KOPT-K1 (cell line): Measurements from ENCODE around the gene INO80B.
A peak's percentile ranks its signal among the peaks of the same experiment; 100 is the strongest.
"Not testable (repeated sequence)": the region's sequence is repeated elsewhere in the genome, so short reads cannot be mapped to it uniquely, and the experiment has no call there.

Experiments
- H3K27ac ChIP-seq: fragments of 200-600 bp; sonication (generic); 2 replicates; pipeline ENCODE4 v1.5.1; 2016; ENCODE audit warnings: antibody characterized with exemption, mild to moderate bottlenecking, low read depth, low read length; ENCODE audit not compliant: poor library complexity, severe bottlenecking
- H3K36me3 ChIP-seq: fragments of 200-600 bp; sonication (generic); 2 replicates; pipeline ENCODE4 v1.5.1; 2017; ENCODE audit warnings: antibody characterized with exemption, mild to moderate bottlenecking, low read length, moderate library complexity; ENCODE audit not compliant: insufficient read depth
- H3K9me3 ChIP-seq: fragments of 200-600 bp; sonication (generic); 2 replicates; pipeline ENCODE4 v1.5.1; 2017; ENCODE audit warnings: antibody characterized with exemption, low read length, mild to moderate bottlenecking; ENCODE audit not compliant: insufficient read depth, poor library complexity, severe bottlenecking

Gene INO80B

DNA sequence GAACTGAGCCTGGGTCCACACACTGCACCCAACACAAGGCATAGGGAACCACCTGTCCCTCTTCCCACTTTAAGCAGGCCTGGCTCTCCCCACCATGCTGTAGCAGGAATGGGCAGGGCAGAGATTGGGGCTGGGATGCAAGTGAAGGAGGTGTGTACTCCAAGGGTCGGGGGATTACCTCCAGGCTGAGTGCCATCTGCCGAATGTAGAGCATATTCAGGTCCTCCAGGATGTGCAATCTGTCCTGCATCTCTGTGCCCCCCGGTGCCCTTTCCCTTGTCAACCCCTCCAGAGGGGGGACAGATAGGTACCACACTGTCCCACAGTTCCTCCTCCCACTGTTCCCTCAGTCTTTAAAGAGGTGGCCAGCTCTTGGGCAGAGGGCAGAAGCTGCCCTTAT lies 15.5 kb upstream of the INO80B start:
- Histone ChIP-seq H3K27ac (no peak overlapping the region), H3K9me3 (no peaks in the 10 kb centered on the region), H3K36me3 (no peaks in the 10 kb centered on the region)

DNA sequence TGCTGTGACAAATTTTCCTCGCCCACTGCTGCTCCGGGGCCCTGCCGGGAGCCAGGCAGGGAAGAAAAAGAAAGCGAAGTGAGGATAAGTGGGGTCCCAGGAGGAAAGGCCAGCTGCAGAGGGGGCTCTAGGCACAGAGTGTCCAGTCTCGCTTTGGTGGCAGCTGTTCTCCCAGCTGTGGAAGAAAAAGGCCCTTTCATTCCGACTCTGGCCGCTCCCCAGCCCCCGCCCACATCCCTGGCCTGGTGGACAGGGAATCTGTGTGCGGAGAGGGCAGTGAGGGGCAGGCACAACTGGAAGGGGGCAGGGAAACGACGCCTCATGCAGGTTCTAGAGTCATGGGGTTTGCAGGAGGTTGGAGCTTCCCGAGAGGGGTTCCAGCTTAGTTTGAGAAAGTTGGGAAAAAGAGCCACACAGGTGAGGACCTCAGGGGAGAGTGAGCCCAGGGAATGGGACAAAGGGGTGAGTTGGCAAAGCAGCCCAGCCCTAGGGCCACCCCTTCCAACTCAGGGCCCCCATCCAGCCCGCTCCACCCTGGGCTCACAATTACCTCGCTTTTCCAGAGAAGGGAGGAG lies 15.0 kb upstream of the INO80B start:
- no peaks in the 10 kb centered on the region for H3K36me3 ChIP-seq
- no peak overlapping the region for H3K27ac ChIP-seq
- H3K9me3 ChIP-seq, result no peaks in the 10 kb centered on the region

DNA sequence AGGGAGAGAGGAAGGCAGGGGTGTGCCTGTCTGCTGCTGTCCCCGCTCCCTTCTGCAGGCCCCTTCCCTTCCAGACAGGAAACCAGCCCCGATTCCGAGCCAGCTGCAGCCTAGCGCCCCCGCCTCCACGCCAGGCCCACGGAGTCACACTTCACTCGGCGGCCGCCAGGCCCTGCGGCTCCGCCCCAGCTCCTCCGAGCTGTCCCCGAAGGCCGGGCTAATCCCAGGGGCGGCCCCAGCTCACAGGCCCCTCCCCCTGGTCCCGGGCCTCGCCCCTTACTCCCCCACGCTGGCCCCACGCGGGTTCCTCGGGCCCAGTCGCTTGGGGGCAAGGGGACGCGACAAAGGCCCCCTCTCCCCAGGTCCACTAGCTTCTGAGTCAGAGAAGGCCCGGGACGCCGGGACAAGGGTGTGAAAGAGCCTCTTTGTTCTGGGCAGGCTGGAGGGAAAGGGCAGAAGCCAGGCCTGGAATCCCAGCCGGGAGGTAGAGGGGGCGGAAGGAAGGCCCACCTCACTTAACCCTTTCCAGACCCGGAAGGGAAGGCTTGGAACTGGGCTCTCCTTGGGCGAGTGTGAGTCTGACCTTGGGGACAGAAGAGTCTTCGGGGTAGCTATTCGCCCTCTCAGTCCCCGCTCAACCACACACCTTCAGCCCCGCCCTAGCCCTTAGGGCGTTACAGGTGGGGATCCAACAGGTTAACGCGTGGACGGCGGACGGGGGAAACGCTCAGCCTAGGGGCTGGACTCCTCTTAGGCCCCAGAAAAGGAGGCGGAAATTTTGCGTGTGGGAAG lies 14.3 kb upstream of the INO80B start:
- Histone ChIP-seq H3K36me3 (no peaks in the 10 kb centered on the region), H3K27ac (no peak overlapping the region), H3K9me3 (no peaks in the 10 kb centered on the region)

DNA sequence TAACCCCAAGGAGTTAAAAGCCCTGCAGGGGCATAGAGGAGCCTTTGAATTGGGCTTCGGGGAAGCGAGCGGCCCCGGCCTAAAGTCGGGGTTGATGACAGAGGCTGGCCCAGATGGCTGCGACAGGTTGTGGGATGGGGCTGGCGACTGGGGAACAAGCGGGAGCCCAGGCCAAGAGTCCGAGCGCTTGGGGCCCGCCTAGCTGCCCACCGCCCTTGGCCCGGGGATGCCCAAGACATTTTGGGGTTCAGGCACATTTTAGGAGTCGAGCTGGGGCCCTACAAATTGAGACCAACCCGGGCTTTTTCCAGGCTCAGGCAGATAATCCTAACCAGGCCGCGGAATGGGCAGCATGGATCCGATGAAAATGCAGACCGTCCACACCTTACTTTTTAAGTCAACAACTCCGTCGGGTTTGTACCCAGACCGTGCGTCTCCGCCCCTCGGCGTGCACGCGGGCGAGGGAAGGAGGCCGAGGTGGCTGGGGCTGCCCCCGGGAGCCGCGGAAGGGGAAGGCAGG lies 13.7 kb upstream of the INO80B start:
- H3K27ac ChIP-seq, result no peak overlapping the region
- no peaks in the 10 kb centered on the region for H3K9me3 ChIP-seq
- H3K36me3 ChIP-seq, result no peaks in the 10 kb centered on the region

DNA sequence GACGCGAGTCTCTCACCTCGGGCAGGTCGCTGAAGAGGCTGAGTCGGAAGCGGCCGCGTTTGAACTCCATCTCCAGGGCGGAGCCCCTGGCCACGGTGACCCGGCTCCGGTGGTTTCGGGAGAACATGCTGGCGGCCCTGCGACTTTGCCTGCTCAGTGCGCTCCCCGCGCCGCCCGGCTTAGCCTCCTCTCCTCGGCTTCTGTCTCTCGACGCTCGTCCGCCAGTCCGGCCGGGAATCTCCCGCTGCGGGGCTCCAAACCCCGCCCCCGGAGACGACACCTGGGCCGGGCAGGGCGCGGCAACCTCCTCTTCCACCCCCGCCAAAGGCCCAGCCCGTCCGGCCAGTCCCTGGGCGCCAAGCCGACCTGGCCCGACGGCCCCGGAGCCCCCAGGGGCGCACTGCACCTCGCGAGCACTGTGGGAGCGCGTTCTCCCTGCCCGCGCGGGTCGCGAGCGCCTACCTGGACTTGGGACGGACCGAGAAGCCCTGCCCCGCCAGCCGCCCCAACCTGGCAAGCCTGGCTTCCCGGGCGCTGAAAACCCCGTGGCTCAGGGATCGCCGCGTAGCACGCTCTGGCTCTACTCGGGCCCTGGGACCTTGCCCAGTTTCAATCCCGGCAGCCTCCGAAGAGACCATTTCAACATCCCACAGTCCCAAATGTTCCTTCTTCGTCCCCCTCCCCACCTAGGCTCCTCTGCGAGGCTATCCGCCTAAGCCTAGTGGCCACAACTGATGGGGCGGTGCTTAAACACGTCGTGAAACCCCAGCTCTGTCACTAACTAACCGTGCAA lies 13.0 kb upstream of the INO80B start, which contains the start of gene RTKN:
RTKN (minus strand) TSS at position 248 of the 793 bp plus-strand sequence; CDS start at position 127, 121 bp downstream.
- Histone ChIP-seq H3K9me3 (no peaks in the 10 kb centered on the region), H3K27ac (no peak within 1 kb of the TSS), H3K36me3 (no peaks in the 10 kb centered on the region)

DNA sequence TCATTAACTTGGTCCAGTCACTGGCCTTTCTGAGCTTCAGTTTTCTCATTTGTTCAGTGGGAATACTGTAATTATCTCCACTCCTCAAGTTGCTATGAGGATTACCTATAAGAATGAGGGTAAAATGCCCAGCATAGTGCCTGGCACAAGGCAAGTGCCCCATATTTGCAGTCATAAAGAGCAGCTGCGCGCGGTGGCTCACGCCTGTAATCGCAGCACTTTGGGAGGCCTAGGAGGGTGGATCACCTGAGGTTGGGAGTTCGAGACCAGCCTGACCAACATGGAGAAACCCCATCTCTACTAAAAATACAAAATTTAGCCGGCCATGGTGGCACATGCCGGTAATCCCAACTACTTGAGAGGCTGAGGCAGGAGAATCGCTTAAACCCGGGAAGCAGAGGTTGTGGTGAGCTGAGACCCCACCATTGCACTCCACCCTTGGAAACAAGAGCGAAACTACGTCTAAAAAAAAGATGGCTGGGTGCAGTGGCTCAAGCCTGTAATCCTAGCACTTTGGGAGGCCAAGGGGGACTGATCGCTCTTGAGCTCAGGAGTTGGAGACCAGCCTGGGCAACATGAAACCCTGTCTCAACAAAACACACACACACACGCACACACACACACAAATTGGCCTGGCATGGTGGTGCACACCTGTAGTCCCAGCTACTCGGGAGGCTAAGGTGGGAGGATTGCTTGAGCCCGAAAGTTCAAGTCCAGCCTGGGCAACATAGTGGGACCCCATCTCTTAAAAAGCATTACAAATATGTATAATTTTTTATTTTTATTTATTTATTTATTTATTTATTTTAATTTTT lies 12.2 kb upstream of the INO80B start:
- not testable (repeated sequence) for H3K36me3 ChIP-seq, H3K9me3 ChIP-seq, H3K27ac ChIP-seq

DNA sequence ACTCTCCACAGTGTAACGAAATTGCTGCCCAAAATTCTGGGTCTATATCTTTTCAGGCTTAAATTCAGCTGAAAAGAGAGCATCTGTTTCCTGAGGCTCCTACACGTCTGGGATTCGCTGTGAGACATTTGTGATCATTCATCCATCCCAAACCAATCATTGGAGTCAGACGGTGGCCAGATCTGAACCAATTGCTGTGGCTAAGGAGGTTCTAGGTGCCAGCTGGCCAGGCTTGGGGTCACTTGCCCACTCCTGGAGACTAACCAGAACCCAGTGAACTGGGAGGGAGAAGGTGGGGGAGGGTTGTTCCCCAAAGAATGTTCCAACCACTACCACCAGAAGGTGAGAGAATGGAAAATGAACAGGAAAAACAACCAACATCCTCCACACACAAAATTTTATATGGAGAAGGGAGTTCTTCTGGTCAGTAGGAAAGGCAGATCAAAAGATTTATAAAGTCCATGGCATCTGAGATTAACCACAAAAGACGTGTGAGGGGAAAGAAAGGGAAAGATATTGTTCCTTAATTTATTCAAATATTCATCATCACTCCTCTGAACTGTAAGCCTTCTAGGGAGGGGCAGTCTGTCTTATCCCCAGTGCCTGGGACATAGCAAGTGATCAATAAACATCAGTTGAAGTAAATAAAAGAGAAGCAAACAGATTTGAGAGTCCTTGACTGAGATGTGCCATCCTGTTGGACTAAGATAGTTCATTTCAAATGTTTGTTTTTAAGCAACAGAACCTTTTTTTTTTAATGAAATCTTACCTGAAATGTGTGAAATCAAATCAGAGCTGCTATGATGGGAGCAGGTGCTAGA lies 10.2 kb upstream of the INO80B start:
- no peak overlapping the region for H3K27ac ChIP-seq
- no peaks in the 10 kb centered on the region for H3K36me3 ChIP-seq
- H3K9me3 ChIP-seq, result no peaks in the 10 kb centered on the region

- no peaks in the 10 kb centered on the region for H3K9me3 ChIP-seq
- H3K36me3 ChIP-seq, result no peaks in the 10 kb centered on the region
- no peak overlapping the region for H3K27ac ChIP-seq
Measured at GRCh38 chr2:74447230-74447999, 7.5 kb upstream of the INO80B start.

DNA sequence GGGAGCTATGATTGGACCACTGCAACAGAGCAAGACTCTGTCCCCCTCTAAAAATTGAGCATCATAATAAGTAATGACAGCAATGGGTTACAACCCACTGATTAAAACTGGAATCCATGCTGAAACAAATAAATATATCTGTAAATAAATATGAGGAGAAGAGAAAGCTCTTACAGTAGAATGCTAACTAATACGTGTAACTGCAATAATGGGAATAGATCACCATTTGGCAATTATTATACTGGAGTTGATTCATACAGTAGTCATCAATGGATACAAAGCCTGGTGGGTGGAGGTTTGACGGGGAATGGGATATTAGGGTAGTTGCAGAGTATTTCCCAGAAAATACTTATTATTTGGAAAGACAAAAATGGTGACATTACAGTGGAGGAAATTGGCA lies 6.1 kb upstream of the INO80B start:
- no peak overlapping the region for H3K27ac ChIP-seq
- H3K9me3 ChIP-seq, result no peaks in the 10 kb centered on the region
- H3K36me3 ChIP-seq, result no peaks in the 10 kb centered on the region

GRCh38 chr2:74450570-74451190 lies 4.2 kb upstream of the INO80B start:
- H3K36me3 ChIP-seq, result no peaks in the 10 kb centered on the region
- no peaks in the 10 kb centered on the region for H3K9me3 ChIP-seq
- no peak overlapping the region for H3K27ac ChIP-seq

DNA sequence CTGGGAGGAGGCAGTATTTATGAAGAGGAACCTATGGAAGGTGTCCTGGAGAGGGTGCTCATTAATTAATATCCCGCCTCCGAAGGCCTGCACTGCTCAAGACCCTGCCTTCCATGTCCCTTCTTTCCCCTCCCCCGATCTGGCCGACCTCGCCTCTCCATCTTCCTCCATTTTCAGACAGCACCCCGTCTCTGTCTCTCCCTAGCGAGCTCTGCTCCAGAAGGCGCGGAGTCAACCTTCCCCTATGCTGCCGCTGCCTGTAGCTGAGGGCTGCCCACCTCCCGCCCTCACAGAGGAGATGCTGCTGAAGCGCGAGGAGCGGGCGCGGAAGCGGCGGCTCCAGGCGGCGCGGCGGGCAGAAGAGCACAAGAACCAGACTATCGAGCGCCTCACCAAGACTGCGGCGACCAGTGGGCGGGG lies 2.3 kb downstream of the INO80B start:
- H3K27ac ChIP-seq, result peak overlapping the region; percentile 84
- peaks cover 18% of the 10 kb centered on the region for H3K36me3 ChIP-seq
- no peaks in the 10 kb centered on the region for H3K9me3 ChIP-seq

DNA sequence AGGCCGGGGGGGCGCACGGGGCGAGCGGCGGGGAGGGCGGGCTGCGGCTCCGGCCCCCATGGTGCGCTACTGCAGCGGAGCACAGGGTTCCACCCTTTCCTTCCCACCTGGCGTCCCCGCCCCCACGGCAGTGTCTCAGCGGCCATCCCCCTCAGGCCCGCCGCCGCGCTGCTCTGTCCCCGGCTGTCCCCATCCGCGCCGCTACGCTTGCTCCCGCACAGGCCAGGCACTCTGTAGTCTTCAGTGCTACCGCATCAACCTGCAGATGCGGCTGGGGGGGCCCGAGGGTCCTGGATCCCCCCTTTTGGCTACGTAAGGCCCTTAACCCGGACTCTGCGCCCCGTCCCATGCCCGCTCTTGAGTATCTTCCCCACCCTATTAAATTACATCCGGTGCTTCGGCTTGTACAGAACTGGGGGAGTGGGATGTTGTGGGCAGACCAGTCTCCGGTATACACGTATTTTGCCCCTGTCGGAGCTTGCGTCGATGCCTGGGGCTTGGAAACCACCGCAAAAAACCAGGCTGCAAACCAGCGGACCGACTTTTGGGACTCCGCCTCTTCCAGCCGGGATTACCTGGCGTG lies 2.8 kb downstream of the INO80B start:
- Histone ChIP-seq H3K36me3 (peaks cover 23% of the 10 kb centered on the region), H3K9me3 (no peaks in the 10 kb centered on the region), H3K27ac (peak overlapping the region; percentile 84)
